ENCODE results near the gene LOXHD1.

Gene LOXHD1

DNA sequence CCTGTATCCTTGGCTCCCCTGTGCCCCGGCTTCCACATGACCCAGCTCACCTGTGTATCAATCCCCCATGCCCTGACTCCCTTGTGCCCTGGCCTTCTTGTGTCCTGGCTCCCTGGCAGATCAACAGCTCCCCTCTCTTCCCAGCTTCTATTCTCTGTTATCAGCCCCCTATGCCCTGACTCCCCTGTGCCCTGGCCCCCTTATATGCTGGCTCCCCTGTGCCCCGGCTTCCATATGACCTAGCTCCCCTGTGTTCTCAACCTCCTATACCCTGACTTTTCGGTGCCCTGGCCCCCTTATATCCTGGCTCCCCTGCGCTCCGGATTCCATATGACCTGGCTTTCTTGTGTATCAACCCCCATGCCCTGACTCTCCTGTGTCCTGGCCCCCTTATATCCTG is 209.2 kb downstream of the LOXHD1 start:
- DNase-seq (ENCODE audit: low read depth in 2 of 2), result no peak

DNA sequence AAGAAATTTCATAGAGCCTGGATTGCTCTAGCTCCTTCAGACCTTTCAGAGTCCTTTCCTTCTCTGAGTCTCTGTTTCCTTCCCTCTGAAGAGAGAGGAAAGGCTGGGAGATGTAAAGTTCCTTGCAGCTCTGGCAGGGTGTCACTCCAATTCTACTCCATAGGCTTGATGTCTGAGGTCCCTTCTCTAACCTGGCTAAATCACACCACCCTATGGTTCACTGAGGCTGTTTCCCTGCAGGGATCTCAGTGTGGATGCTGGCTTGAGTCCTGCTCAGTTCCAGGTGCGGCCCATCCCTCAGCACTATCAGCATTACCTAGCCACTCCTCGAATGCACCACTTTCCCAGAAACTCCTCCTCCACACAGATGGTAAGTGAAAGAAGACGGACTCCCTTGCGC is 209.7 kb downstream of the LOXHD1 start:
- DNase-seq (ENCODE audit: low read depth in 2 of 2), result no peak

DNA sequence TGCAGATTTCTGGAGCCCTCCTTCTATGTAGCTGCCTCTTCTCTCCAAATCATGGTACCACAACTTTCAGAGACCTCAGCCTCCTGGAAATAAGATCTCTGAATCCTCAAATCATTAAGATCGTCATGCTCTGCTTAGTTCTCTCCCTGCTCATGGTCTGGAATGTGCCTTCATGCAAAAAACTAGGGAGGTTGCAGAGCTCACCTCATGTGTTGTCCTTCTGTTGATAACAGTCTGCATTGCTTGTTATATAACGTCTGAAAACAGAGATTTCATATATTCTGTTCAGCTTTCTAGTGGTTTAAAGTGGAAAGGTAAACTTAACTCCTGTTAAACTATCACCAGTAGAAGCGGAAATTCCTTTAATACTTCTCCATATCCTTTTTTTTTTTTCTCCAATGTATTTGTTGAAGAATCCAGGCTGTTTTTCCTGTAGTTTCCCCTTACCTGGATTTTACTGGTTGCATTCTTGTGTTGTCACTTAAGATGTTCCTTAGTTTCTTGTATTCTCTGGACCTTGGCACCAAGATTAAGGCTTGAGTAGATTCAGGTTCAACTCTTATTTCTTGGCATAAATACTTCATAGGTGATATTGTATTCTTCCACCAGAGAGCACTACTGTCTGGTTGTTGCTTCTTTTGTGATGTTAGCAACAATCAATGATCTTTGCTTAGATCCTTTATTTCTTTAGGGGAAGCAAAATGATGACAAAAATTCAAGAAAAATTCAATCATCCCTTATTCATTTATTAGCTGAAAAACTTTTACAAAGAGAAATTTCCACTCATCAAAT is 211.3 kb downstream of the LOXHD1 start:
- no peak for DNase-seq (ENCODE audit: low read depth in 2 of 2)

DNA sequence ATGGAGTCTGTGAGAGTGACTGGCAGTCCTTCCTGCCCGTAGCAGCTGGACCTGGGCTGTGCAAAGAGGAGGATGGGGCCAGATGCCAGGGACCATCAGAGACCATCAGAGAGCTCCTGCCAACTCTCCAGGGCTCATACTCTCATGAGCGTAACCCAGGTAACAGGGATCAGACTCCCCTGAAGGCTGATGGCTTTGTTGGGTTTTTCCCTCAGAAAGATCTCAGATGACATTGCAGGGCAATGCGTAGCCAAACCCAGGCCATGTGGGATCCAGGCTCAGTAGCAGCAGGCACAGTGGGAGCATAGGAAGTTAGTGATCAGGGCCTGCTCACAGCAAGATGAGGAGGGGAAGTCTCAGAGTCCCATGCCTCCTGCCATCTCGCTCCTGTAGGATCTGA is 218.0 kb downstream of the LOXHD1 start:
- DNase-seq (ENCODE audit: low read depth in 2 of 2), result no peak

- DNase-seq (ENCODE audit: low read depth in 2 of 2), result no peak
These were observed 220.0 kb downstream of the LOXHD1 start for GRCh38 chr18:46437061-46437460.

DNA sequence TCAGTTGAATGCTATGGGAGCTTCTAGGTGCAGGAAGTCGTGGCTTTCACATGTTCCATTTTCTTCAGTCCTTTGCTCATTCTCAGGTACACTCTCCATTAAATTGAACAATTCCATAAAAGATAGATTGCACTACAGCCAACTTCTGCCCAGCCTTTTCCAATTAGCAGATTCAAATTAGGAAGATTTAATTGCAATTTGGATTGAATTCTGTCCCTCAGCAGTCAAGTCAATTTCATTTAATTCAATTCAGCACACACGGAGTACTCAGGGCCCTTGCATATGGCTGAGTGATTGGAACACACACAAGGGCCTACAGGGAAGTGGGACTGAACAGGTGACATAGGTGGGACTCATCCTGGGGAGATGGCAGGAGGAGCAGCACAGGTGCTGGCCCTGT is 220.4 kb downstream of the LOXHD1 start:
- DNase-seq (ENCODE audit: low read depth in 2 of 2), result no peak

DNA sequence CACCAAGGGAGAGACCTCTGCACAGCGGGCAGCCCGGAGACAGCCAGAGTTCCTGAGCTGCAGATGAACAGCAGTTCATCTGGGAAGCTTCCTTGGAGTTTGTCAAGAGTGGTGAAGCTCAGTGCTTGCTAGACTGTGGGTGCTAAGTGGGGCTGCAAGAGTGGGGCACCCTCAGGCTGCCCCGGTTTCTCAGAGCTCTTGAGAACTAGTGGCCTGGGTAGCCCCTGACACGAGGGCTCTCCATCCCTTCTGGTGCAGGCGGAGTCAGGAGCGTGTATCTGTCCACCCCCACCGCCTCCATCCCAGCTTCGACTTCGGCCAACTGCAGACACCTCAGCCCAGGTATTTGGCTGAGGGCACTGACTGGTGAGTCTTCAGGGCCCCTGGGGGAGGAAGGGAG is 222.0 kb downstream of the LOXHD1 start:
- no peak for DNase-seq (ENCODE audit: low read depth in 2 of 2)

- no peak for DNase-seq (ENCODE audit: low read depth in 2 of 2)
These were observed 222.4 kb downstream of the LOXHD1 start for GRCh38 chr18:46434629-46435028.

- no peak for DNase-seq (ENCODE audit: low read depth in 2 of 2)
These were observed 223.7 kb downstream of the LOXHD1 start for GRCh38 chr18:46433121-46433826.

GRCh38 chr18:46431522-46432171 is 225.4 kb downstream of the LOXHD1 start:
- no peak for DNase-seq (ENCODE audit: low read depth in 2 of 2)

DNA sequence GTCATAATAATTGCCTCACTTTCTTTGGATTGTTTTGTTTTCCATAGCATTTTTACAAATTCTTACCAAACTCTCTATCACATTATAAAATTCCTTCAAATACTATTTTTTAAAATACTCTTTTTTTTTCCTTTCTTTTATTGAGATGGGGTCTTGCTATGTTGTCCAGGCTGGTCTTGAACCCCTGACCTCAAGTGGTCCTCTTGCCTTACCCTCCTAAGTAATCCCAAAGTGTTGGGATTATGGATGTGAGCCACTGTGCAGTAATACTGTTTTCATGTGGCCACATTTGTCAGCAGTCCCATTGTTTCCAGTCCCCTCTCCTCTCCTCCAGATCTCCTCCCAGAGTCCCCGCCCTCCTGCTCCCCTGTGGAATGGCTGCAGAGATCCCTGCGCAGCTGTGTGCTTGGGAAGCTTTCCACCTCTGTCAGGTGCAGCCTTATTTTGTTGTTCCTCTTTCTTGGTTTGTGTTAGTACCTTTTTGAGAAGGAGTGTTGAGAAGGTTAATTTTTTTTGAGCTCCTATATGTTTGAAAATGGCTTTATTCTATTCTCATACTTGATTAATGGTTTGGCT is 227.3 kb downstream of the LOXHD1 start:
- DNase-seq (ENCODE audit: low read depth in 2 of 2), result no peak

- DNase-seq (ENCODE audit: low read depth in 2 of 2), result no peak
These were observed 227.9 kb downstream of the LOXHD1 start for GRCh38 chr18:46429130-46429529.

GRCh38 chr18:46428368-46428767 is 228.7 kb downstream of the LOXHD1 start:
- DNase-seq (ENCODE audit: low read depth in 2 of 2), result no peak

DNA sequence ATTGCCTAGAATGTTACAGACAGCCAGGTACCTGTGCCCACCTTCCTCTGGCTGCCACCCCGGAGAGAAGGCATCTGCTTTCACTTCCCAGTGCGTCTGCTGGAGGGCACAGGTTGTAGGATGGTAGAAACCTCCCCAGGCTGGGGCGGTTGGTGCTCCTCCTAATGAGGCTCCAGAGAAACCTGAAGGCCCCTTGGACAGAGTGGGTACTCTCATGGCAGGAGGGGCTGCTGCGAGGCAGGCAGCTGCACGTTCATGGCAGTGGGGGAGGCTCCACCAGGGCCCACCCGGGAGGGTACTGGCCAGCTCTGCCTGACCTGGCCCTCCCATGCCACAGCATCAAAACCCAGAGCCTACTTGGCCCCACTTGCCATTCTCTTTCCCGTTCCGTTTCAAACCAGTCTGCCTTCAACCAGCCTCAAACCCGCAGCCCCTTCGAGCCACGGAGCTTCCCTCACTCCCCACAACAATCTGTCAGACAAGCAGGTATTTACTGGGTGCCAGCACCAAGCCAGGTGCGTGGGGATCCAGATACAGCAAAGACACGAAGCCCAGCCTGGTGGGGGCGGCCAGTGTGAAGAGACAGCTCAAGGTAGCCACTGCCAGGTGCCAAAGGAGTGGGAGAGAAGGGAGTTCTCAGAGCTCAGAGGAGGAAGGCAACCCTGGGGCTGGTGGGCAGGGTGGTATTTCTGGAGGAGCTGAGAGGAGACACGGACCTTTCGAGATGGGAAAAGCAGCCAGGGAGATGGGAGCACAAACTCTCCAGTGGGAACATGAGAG is 229.6 kb downstream of the LOXHD1 start:
- no peak for DNase-seq (ENCODE audit: low read depth in 2 of 2)
